Subcutaneous adipose tissue (tissue), 4 donors: ENCODE data around the gene AP3S2. TPM values are rescaled to one million over a fixed set of nuclear protein-coding genes. Genes with fewer than 3 reads are reported as not detected.

ENCODE experiments used
- CTCF ChIP-seq: fragments of 450-650 bp; IDR thresholded peaks from one replicate; pipeline ENCODE4 v1.5.1; 2016; ENCODE audit warnings: low read depth, mild to moderate bottlenecking, control low read depth, antibody characterized with exemption, moderate library complexity
- total RNA-seq, 4 donors: library from RNA; depleted of rRNA; stranded (reverse); fragments of >200 nt; gene quantifications; one replicate each; pipeline ENCODE4 v1.1.0, GENCODE V29; 2016

AP3S2 gene
- total RNA-seq, 4 donors from 2014 or later: 54.4 to 86.9 (median 66.9) TPM

- no peak for TF ChIP-seq CTCF
Observed at GRCh38 chr15:89848970-89849292, 44.9 kb downstream of the AP3S2 start.

- no peak for TF ChIP-seq CTCF
Observed at GRCh38 chr15:89847101-89847500, 46.7 kb downstream of the AP3S2 start.

- TF ChIP-seq CTCF: no peak
Observed at GRCh38 chr15:89845305-89845893, 48.4 kb downstream of the AP3S2 start.

- no peak for TF ChIP-seq CTCF
Observed at GRCh38 chr15:89841962-89842361, 51.8 kb downstream of the AP3S2 start.

- TF ChIP-seq CTCF: no peak
Observed at GRCh38 chr15:89841306-89841705, 52.5 kb downstream of the AP3S2 start.

- no peak for TF ChIP-seq CTCF
Observed at GRCh38 chr15:89839167-89839810, 54.5 kb downstream of the AP3S2 start.

- TF ChIP-seq CTCF: no peak
Observed at GRCh38 chr15:89837830-89838178, 56.0 kb downstream of the AP3S2 start.
